HepG2 (cell line): ENCODE data around the gene CCSER2. TPM values are rescaled to one million over a fixed set of nuclear protein-coding genes. Genes with fewer than 3 reads are reported as not detected.

ENCODE experiments used
- ATAC-seq: fragments of 200-7000 bp; cut with Tn5 transposase; 3 replicates; pipeline ENCODE4 v1.9.1; 2020; ENCODE audit warnings: mild to moderate bottlenecking, moderate library complexity
- BruUV-seq: library from RNA; stranded (reverse); fragments of 400-500 nt; replicated peaks from 2 replicates; lab custom pipeline; 2021; lab: Mats Ljungman, UMichigan
- CTCF ChIA-PET: fragments of 300-600 bp; formaldehyde crosslinking; extraction: SDS; loops from one replicate; lab custom pipeline; 2021; ENCODE audit warnings: low total read pairs, inconsistent platforms, low intra/inter-chr PET ratio; lab: Yijun Ruan, JAX
- POLR2A ChIA-PET: fragments of 350-600 bp; sonication (Branson Sonifier 250); formaldehyde crosslinking; loops from one replicate; lab custom pipeline; 2020; ENCODE audit warnings: antibody characterized with exemption, inconsistent platforms; lab: Yijun Ruan, JAX
- DNase-seq: peaks from one replicate; pipeline ENCODE4 v3.0.0-alpha.2; 2015; ENCODE audit warnings: low spot score
- FAIRE-seq: peaks from 3 replicates; lab custom pipeline; 2011; peaks lifted over from hg19 to GRCh38; lab: Jason Lieb, UNC
- H2AFZ ChIP-seq: one replicate; pipeline ENCODE4 v1.6.1; 2011; ENCODE audit warnings: low read length, inconsistent platforms
- H3K27ac ChIP-seq: fragments of 300-600 bp; 3 replicates; pipeline ENCODE4 v1.8.0; 2011; ENCODE audit warnings: mixed run types, mild to moderate bottlenecking, mixed read lengths, low read length, inconsistent platforms; ENCODE audit not compliant: insufficient read depth; ENCODE audit errors: extremely low read length
- H3K27me3 ChIP-seq, 2 experiments: fragments of 200-600 bp in 1 of 2; 2 replicates in 1 of 2; 3 replicates in 1 of 2; pipeline versions ENCODE4 v1.6.0 to v1.8.0; 2011; ENCODE audit warnings: low read length in 2 of 2, mild to moderate bottlenecking in 2 of 2, moderate library complexity in 2 of 2, inconsistent platforms in 1 of 2; ENCODE audit not compliant: insufficient read depth in 2 of 2, control insufficient read depth in 1 of 2
- H3K36me3 ChIP-seq, 2 experiments: fragments of 200-600 bp in 1 of 2; replicated peaks in 1 of 2; 2 replicates in 1 of 2; 3 replicates in 1 of 2; pipeline versions ENCODE4 v1.5.1 to v1.8.0; 2011; ENCODE audit warnings: low read length in 2 of 2, inconsistent platforms in 1 of 2; ENCODE audit not compliant: insufficient read depth in 2 of 2, control insufficient read depth in 1 of 2
- H3K4me1 ChIP-seq: 2 replicates; pipeline ENCODE4 v1.5.1; 2012; ENCODE audit warnings: low read length, inconsistent platforms; ENCODE audit not compliant: insufficient read depth
- H3K4me2 ChIP-seq: 2 replicates; pipeline ENCODE4 v1.6.0; 2011; ENCODE audit warnings: low read depth, low read length, inconsistent platforms
- H3K4me3 ChIP-seq, 3 experiments: fragments of 200-600 bp in 1 of 3; sonication (generic), shearing (Covaris generic) in 1 of 3; replicated peaks in 1 of 3; 2 replicates each; pipeline ENCODE4 v1.5.1; 2011 to 2016; ENCODE audit warnings: low read length in 3 of 3, inconsistent platforms in 2 of 3, low read depth in 2 of 3, mild to moderate bottlenecking in 2 of 3, control low read depth in 1 of 3, mixed read lengths in 1 of 3; ENCODE audit not compliant: insufficient read depth in 1 of 3
- H3K79me2 ChIP-seq: one replicate; pipeline ENCODE4 v1.6.1; 2011; ENCODE audit warnings: low read length, inconsistent platforms; ENCODE audit not compliant: insufficient read depth
- H3K9ac ChIP-seq: 2 replicates; pipeline ENCODE4 v1.6.0; 2011; ENCODE audit warnings: mild to moderate bottlenecking, low read depth, low read length, inconsistent platforms; ENCODE audit not compliant: insufficient read depth
- H3K9me3 ChIP-seq: 2 replicates; pipeline ENCODE4 v1.5.1; 2012; ENCODE audit warnings: mild to moderate bottlenecking, low read length
- H4K20me1 ChIP-seq: 2 replicates; pipeline ENCODE4 v1.6.0; 2011; ENCODE audit warnings: inconsistent platforms, mild to moderate bottlenecking, low read length, moderate library complexity; ENCODE audit not compliant: insufficient read depth
- EP300 ChIP-seq, 3 experiments: sonication (generic) in 1 of 3; formaldehyde crosslinking in 1 of 3; IDR thresholded peaks; 2 replicates each; pipeline versions ENCODE4 v1.5.1 to v1.6.1; 2011 to 2020; ENCODE audit warnings: low read depth in 2 of 3, low read length in 2 of 3, borderline replicate concordance in 1 of 3, improper control_type of control experiment in 1 of 3, mild to moderate bottlenecking in 1 of 3, missing genetic modification reagents in 1 of 3, moderate library complexity in 1 of 3
- KDM2A ChIP-seq: sonication (generic); formaldehyde crosslinking; IDR thresholded peaks from 2 replicates; pipeline ENCODE4 v1.4.0; 2020; ENCODE audit warnings: low read depth, missing genetic modification reagents, borderline replicate concordance
- PBX3 ChIP-seq: sonication (generic); formaldehyde crosslinking; IDR thresholded peaks from 2 replicates; pipeline ENCODE4 v1.8.1; 2023; ENCODE audit warnings: missing genetic modification reagents, inconsistent platforms, borderline replicate concordance
- SP5 ChIP-seq: IDR thresholded peaks from 2 replicates; pipeline ENCODE4 v1.6.1; 2016; ENCODE audit warnings: low read depth, borderline replicate concordance
- TFAP4 ChIP-seq: sonication (generic); IDR thresholded peaks from 2 replicates; pipeline ENCODE4 v1.6.1; 2016; ENCODE audit warnings: low read depth, borderline replicate concordance
- ZFX ChIP-seq: sonication (generic); formaldehyde crosslinking; IDR thresholded peaks from 2 replicates; pipeline ENCODE4 v1.4.0; 2020; ENCODE audit warnings: mild to moderate bottlenecking, low read depth, missing genetic modification reagents, moderate library complexity
- ZNF205 ChIP-seq: IDR thresholded peaks from 2 replicates; pipeline ENCODE4 v1.6.1; 2018; ENCODE audit warnings: missing biosample characterization, missing genetic modification reagents
- ZNF274 ChIP-seq: sonication (generic); formaldehyde crosslinking; IDR thresholded peaks from 2 replicates; pipeline ENCODE4 v1.5.1; 2020; ENCODE audit warnings: mild to moderate bottlenecking, missing genetic modification reagents
- WGBS: methylation state at CpG from one replicate; pipeline ENCODE4 v1.1.6; 2017; ENCODE audit warnings: low lambda C conversion rate; 5-methylcytosine and 5-hydroxymethylcytosine counted together
- in situ Hi-C: cut with HindIII; loops from 2 replicates; pipeline ENCODE4 v1.10.0; 2017; ENCODE audit warnings: low pct_unique_long_range_greater_than_20kb; ENCODE audit not compliant: extremely low pct_ligation_motif_present
- intact Hi-C: fragments of 100-400 bp; cut with micrococcal nuclease; formaldehyde crosslinking; loops from one replicate; pipeline ENCODE4 v1.10.0; 2022; ENCODE audit not compliant: unreplicated experiment
- polyA plus RNA-seq, 8 experiments: library from polyadenylated mRNA; depleted of rRNA in 3 of 8; stranded (reverse) in 7 of 8; unstranded in 1 of 8; fragments of >200 nt; fragmentation: Illumina TruSeq in 4 of 8; extraction: Trizol in 4 of 8; gene quantifications; 2 replicates each; pipeline versions ENCODE4 v1.2.1 to v1.2.3, GENCODE V29; 2011 to 2016; ENCODE audit warnings: low read depth in 4 of 8, missing spikeins in 1 of 8, mixed read lengths in 1 of 8; ENCODE audit not compliant: insufficient read depth in 1 of 8
- total RNA-seq, 5 experiments: library from RNA; depleted of rRNA; stranded (reverse); fragments of >200 nt; fragmentation: Illumina TruSeq; extraction: Trizol; gene quantifications; 2 replicates each; pipeline ENCODE4 v1.2.3, GENCODE V29; 2016; ENCODE audit warnings: low read depth in 1 of 5

The CCSER2 gene
- total and polyA plus RNA-seq, 2 of the 13 experiments (the other 11 are each of a cell fraction or from before 2014, with no cell fraction given): 13.3 to 17.2 TPM

DNA sequence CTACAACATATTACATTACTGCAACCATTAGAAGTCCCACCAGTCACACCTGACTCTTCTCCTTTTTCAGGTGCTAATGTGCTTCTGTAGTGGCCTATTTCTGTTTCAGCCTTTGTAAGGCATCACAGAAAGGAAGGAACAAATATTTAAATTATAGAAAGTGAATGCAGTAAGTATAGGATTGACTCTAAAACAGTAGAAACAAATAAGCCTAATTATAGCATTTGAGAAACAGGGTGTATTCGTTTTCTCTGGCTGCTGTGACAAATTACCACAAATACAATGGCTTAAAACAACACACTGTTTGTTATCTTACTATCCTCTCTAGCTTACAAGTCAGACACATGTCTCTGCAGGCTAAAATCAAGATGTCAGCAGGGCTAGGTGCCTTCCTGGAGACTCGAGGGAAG, 69.4 kb downstream of the CCSER2 start:
- CTCF ChIA-PET: no interaction called here
- no peaks in the 10 kb centered on the region for H3K36me3 ChIP-seq
- TF ChIP-seq PBX3 (CRISPR knock-in tag) (no peak), KDM2A (CRISPR knock-in tag) (no peak), ZFX (CRISPR knock-in tag) (no peak), TFAP4 (no peak), SP5 (CRISPR knock-in tag) (no peak), ZNF274 (CRISPR knock-in tag) (no peak), ZNF205 (no peak), EP300 (IDR thresholded peaks at IDR 0.05; ENCODE audit: low read depth in 2 of 2, low read length in 2 of 2) (no peak), EP300 (CRISPR knock-in tag; IDR thresholded peaks at IDR 0.05; ENCODE audit: borderline replicate concordance) (no peak)
- POLR2A ChIA-PET: interaction anchor here (1.2 kb wide), 1 partner anchor 143 kb away, joined by 3 read pairs; no protein-coding TSS in a partner anchor
- H3K9ac ChIP-seq: no peak overlapping the region
- BruUV-seq: no TSS peak
- ATAC-seq: no peak
- H3K9me3 ChIP-seq: no peaks in the 10 kb centered on the region
- H3K4me2 ChIP-seq: no peak overlapping the region
- H3K4me3 ChIP-seq: no peak overlapping the region
- peaks cover 7% of the 10 kb centered on the region for H3K4me1 ChIP-seq
- 92% methylated on average over 2 of the region's 2 CpGs for WGBS
- no peaks in the 10 kb centered on the region for H4K20me1 ChIP-seq
- FAIRE-seq: no peak
- in situ Hi-C loops: no loop called here
- no peak overlapping the region for H3K27ac ChIP-seq
- intact Hi-C loops: no loop called here
- H3K79me2 ChIP-seq: peaks cover 6% of the 10 kb centered on the region
- H2AFZ ChIP-seq: no peak overlapping the region
- DNase-seq: no peak
- H3K27me3 ChIP-seq: no peaks in the 10 kb centered on the region
